Measurements from ENCODE around the gene SSR3. TPM values are rescaled to one million over a fixed set of nuclear protein-coding genes. Genes with fewer than 3 reads are reported as not detected.

Gene SSR3
- polyA plus RNA-seq, 1 donor: 159 TPM

GRCh38 chr3:156493887-156494286 is 61.0 kb downstream of the SSR3 start:
- DNase-seq: no peak

GRCh38 chr3:156492801-156493261 is 62.1 kb downstream of the SSR3 start:
- DNase-seq: no peak

- DNase-seq: no peak
Observed at GRCh38 chr3:156491192-156491591, 63.7 kb downstream of the SSR3 start.

Other genes starting within 250 kb of the SSR3 start
- gene TIPARP, start 119.5 kb upstream of the SSR3 start, polyA plus RNA-seq (ENCODE audit: insufficient read length): 27.8 TPM